GM19324 (cell line): ENCODE measurements around the gene DIS3L2.

ENCODE experiments used
- ATAC-seq: cut with Tn5 transposase; IDR thresholded peaks from one replicate; pipeline ENCODE4 v1.9.1; 2021; ENCODE audit warnings: mild to moderate bottlenecking, moderate library complexity; ENCODE audit not compliant: unreplicated experiment, low FRiP score

The DIS3L2 gene

GRCh38 chr2:231951452-231952035 lies 10.0 kb upstream of the DIS3L2 start:
- ATAC-seq: no peak

DNA sequence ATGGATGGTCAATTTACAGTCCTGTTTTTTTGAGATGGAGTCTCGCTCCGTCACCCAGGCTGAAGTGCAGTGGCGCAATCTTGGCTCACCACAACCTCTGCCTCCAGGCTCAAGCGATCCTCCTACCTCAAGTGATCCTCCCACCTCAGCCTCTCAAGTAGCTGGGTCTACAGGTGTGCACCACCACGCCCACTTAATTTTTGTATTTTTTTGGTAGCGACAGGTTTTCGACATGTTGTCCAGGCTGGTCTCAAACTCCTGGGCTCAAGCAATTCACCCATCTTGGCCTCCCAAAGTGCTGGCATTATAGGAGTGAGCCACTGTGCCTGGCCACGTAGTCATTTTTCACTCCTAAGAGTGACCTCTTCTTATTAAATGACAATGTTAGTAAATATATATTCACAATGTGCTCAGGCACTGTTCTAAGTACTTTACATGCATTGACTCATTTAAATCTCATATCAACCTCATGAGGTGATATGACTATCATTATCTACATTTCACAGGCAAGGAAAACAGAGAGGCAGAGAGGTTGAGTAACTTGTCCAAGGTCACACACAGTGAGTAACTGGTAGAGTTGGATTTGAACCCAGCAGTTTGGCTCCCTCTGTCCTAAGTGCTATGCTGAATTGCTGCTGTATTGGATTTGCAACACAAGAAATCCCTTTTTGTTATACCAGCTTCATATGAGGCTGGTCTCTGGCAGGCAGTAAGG lies 5.6 kb upstream of the DIS3L2 start:
- no peak for ATAC-seq

GRCh38 chr2:231957913-231958763 lies 3.4 kb upstream of the DIS3L2 start:
- no peak for ATAC-seq

DNA sequence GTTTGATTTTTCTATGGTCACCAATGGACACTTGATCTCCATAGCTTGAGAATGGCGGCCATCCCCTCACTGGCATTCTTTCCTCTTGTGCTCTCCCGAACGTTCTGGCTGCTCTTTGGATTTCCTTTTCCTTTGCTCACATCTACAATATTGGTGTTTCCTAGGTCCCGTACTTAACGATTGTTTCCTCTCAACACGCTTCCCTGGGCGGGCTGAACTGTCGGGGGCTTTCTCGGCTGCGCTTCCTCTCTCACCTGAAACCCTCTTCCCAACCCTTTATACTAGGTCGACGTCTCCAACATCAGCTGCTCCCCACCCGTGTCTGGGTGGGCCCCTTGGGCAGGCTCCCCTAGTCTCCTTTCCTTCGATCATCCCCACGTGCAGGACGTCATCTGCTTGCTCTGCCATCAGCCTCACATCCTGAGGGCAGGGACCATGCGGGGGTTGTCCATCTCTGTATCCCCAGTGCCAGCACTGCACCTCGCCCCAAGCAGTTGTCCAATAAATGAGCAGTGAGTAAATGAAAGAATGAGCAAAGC lies 634 bp upstream of the DIS3L2 start:
- no peak for ATAC-seq

- no peak for ATAC-seq
These were observed 3.6 kb downstream of the DIS3L2 start for GRCh38 chr2:231965102-231965501.

- ATAC-seq: no peak
These were observed 5.4 kb downstream of the DIS3L2 start for GRCh38 chr2:231966886-231967285.

- no peak for ATAC-seq
These were observed 7.3 kb downstream of the DIS3L2 start for GRCh38 chr2:231968820-231969219.

DNA sequence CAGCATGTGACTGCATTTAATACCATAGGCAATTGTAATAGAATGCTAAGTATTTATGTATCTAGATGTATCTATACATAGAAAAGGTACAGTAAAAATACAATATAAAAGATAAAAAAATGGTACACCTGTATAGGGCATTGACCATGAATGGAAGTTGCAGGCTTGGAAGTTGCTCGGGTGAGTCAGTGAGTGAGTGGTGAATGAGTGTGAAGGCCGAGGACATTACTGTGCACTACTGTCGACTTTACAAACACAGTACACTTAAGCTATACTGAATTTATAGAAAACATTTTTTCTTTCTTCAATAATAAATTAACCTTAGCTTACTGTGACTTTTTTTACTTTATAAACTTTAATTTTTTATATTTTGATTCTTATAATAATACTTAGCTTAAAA lies 8.9 kb downstream of the DIS3L2 start:
- ATAC-seq: no peak

GRCh38 chr2:231975001-231975400 lies 13.5 kb downstream of the DIS3L2 start:
- no peak for ATAC-seq

DNA sequence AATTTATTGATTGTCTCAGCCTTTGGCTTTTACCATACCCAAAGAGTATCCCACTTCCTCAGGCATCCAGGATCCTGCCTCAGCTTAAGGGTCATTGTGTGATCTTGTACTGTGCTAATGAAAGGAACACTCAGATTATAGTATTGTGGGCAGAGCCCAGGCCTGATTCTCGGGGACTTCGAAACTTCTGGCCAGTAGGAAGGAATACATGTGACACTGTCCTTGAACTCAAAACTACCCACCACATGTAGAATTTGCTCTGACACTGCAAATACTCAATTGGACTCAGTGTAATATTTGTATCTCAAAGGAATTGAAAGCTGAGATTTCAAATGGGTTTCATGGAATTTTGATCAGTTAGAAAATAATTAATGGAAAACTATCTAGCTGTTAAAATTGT lies 15.9 kb downstream of the DIS3L2 start:
- ATAC-seq: no peak

DNA sequence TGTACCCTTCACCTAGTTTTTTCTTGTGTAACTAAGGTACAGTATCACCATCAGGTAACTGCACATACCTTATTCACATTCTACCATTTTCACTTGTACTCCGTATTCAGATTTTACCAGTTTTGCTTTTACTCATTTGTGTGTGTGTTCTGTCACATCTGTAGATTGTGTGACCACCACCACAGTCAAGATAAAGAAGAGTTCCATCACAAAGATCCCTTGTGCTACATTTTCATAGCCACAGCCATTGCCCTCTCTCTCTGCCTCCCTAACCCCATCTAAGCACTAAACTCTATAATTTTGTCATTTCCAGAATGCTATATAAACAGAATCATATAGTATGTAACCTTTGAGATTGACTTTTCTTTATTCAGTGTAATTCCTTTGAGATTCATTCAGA lies 23.5 kb downstream of the DIS3L2 start:
- no peak for ATAC-seq

DNA sequence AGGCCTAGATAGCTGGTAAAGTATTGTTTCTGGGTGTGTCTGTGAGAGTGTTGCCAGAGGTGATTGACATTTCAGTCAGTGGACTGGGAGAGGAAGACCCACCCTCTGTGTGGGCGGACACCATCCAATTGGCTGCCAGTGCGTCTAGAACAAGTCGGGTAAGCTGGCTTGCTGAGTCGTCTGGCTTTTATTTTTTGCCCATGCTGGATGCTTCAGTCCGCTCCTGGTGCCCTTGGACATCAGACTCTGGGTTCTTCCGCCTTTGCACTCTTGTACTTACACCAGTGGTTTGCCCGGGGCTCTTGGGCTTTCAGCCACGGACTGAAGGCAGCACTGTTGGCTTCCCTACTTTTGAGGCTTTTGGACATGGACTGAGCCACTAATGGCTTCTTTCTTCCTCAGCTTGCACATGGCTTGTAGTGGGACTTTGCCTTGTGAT lies 24.3 kb downstream of the DIS3L2 start:
- no peak for ATAC-seq

DNA sequence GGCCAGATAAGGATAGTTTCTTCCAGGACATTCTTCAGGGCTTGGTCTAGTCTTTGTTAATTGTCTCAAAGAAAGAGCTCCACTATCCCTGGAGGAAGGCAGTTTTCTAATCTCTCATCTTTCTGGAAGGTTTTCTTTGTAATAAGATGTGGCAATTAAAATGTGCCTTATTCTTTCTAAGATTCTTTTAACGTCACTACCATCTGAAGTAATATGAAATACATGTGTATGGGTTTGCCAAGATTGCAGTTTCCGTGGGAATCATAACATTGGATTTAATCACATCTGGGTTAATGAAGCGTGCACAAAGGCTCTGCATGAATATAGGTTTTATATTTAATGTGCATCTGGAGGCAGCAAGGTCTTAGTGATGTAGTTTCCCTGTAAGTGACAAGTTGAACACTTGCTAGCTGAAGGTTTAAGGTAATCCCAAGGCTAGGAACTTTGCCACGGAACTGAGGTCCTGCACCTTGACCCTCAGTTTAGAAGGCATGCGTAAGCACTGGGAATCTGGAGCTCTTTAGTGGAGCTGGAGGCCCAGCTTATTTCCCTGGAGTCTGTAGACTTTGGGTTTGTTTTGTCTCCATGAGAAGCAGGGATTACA lies 25.7 kb downstream of the DIS3L2 start:
- no peak for ATAC-seq

- no peak for ATAC-seq
These were observed 26.8 kb downstream of the DIS3L2 start for GRCh38 chr2:231988179-231988866.

DNA sequence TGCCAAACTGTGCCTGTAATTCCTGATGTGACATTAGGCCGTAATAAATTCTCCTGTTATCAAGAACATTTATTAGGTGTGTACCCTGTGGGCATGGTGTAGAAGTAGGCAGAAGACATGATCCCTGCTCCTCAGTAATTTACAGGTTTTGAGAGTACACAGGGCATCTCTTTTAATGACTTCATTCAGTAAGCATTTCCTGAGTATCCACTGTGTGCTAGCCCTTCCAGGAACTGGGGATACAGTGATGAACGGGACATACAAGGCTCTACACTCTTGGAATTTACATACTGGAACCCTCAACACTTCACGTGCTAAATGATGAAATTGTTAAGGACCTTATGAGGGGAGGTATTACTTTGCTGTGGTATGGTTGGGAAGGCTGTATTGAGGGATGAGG lies 30.2 kb downstream of the DIS3L2 start:
- no peak for ATAC-seq

DNA sequence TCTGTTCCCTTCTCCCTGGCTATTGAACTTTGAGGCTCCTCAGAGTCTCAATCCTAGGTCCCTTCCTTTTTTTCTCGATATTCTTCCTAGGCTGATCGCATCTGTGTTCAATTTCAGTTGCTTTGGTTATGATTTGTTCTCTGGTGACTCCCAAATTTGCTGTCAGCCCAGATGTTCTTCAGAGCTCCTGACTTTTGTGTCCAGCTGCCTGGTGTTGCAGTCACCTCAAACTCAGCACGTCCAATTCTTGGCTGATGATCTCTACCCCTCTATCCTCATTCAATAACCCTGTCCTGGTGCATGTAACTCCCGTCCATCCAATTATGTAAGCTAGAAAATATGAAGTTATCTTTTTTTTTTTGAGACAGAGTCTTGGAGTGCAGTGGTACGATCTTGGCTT lies 31.4 kb downstream of the DIS3L2 start:
- no peak for ATAC-seq

DNA sequence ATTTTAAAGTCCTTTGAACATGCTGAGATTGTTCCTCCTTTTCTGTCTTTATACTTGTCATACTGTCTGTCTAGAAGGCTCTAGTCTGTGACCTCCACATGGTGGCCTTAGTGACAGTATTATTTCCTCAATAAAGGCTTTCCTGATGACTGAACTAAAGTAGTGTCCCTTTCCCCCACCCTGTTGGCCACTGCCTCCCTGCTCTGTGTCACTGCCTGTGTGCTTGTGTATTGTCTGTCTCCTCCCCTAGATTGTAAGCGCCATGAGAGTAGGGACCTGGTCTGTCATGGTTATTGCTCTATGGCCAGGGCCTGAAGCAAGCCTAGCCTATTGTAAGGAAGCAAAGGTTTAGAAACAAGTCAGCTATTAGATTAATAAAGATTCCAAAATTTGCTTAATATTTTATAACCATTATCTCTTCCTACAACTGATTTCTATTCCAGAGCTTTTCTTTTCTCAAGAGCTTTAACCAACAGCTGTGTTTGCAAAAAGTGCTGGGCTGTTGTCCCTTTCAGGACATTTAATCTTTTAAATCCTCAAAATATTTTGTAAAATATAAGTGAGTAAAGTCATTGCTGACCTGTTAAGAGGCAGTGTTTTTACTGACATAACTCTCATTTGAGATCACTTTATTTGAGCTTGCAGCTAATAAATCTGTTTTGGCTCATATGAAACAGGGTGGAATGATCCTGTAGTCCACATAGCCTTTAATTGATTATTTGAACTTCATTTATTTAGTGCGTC lies 35.5 kb downstream of the DIS3L2 start:
- no peak for ATAC-seq

- no peak for ATAC-seq
These were observed 36.5 kb downstream of the DIS3L2 start for GRCh38 chr2:231998046-231998445.

- no peak for ATAC-seq
These were observed 38.9 kb downstream of the DIS3L2 start for GRCh38 chr2:232000439-232000838.

GRCh38 chr2:232001073-232001472 lies 39.6 kb downstream of the DIS3L2 start:
- ATAC-seq: no peak
